ENCODE results near the gene ENTREP1.

ENTREP1 gene

DNA sequence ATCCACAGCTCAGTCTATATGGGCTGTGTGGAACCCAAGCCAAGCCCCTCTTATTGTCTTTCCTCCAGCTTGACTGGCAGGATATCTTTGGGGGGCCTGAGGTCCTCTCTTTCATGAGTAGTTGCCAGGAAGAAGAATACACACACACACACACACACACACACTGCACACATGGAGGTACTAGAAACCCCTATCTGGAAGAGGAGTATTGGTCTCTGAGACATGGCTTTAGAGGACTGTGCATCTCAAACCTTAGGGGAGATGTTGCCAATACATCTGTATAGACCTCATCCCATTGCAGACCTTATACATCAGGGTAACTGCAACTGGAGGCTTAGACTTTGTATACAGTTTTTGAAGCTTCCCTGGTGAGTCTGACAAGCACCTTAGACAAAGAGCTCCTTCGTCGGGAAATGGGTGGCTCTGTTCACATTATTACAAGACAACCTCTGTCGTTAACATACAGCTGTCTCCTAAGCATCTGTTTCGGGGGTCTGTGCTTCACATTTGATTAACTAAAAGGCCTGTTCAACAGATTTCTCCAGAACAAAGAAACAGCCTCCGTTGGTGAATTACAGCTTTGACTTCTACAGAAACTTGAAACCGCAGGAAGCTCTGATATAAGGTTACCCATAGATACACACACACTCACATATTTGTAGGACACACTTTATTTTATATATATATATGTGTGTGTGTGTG lies 5.5 kb upstream of the ENTREP1 start:
- Histone ChIP-seq H3K27me3 (ENCODE audit: insufficient read depth, poor library complexity, severe bottlenecking) (peaks cover 17% of the 10 kb centered on the region), H3K4me3 (replicated peaks; ENCODE audit: insufficient read depth, low read length) (no peak overlapping the region), H3K27ac (replicated peaks) (no peak overlapping the region)
- no peak for TF ChIP-seq POLR2AphosphoS5 (IDR thresholded peaks at IDR 0.05; ENCODE audit: low read depth)
- TF ChIP-seq, protein P1, sequence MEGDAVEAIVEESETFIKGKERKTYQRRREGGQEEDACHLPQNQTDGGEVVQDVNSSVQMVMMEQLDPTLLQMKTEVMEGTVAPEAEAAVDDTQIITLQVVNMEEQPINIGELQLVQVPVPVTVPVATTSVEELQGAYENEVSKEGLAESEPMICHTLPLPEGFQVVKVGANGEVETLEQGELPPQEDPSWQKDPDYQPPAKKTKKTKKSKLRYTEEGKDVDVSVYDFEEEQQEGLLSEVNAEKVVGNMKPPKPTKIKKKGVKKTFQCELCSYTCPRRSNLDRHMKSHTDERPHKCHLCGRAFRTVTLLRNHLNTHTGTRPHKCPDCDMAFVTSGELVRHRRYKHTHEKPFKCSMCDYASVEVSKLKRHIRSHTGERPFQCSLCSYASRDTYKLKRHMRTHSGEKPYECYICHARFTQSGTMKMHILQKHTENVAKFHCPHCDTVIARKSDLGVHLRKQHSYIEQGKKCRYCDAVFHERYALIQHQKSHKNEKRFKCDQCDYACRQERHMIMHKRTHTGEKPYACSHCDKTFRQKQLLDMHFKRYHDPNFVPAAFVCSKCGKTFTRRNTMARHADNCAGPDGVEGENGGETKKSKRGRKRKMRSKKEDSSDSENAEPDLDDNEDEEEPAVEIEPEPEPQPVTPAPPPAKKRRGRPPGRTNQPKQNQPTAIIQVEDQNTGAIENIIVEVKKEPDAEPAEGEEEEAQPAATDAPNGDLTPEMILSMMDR (IDR thresholded peaks at IDR 0.05; ENCODE audit: insufficient read depth, low read length), result no peak
- TF ChIP-seq GABPA (IDR thresholded peaks at IDR 0.05; ENCODE audit: low read depth), result no peak
- no peak for TF ChIP-seq SPI1 (IDR thresholded peaks at IDR 0.05; ENCODE audit: borderline replicate concordance, low read depth)
- TF ChIP-seq, protein P2, sequence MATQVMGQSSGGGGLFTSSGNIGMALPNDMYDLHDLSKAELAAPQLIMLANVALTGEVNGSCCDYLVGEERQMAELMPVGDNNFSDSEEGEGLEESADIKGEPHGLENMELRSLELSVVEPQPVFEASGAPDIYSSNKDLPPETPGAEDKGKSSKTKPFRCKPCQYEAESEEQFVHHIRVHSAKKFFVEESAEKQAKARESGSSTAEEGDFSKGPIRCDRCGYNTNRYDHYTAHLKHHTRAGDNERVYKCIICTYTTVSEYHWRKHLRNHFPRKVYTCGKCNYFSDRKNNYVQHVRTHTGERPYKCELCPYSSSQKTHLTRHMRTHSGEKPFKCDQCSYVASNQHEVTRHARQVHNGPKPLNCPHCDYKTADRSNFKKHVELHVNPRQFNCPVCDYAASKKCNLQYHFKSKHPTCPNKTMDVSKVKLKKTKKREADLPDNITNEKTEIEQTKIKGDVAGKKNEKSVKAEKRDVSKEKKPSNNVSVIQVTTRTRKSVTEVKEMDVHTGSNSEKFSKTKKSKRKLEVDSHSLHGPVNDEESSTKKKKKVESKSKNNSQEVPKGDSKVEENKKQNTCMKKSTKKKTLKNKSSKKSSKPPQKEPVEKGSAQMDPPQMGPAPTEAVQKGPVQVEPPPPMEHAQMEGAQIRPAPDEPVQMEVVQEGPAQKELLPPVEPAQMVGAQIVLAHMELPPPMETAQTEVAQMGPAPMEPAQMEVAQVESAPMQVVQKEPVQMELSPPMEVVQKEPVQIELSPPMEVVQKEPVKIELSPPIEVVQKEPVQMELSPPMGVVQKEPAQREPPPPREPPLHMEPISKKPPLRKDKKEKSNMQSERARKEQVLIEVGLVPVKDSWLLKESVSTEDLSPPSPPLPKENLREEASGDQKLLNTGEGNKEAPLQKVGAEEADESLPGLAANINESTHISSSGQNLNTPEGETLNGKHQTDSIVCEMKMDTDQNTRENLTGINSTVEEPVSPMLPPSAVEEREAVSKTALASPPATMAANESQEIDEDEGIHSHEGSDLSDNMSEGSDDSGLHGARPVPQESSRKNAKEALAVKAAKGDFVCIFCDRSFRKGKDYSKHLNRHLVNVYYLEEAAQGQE (IDR thresholded peaks at IDR 0.05; ENCODE audit: insufficient replicate concordance, low read depth), result no peak
- DNase-seq (ENCODE audit: low read depth in 1 of 2, low spot score in 1 of 2), result no peak

- H3K27me3 ChIP-seq (ENCODE audit: insufficient read depth, poor library complexity, severe bottlenecking), result peaks cover 34% of the 10 kb centered on the region
- no peak overlapping the region for H3K27ac ChIP-seq (replicated peaks)
- no peak overlapping the region for H3K4me3 ChIP-seq (replicated peaks; ENCODE audit: insufficient read depth, low read length)
- no peak for DNase-seq (ENCODE audit: low read depth in 1 of 2, low spot score in 1 of 2)
- TF ChIP-seq, protein P1 (IDR thresholded peaks at IDR 0.05; ENCODE audit: insufficient read depth, low read length), result no peak
- TF ChIP-seq GABPA (IDR thresholded peaks at IDR 0.05; ENCODE audit: low read depth) (no peak), POLR2AphosphoS5 (IDR thresholded peaks at IDR 0.05; ENCODE audit: low read depth) (no peak), SPI1 (IDR thresholded peaks at IDR 0.05; ENCODE audit: borderline replicate concordance, low read depth) (no peak)
- TF ChIP-seq, protein P2 (IDR thresholded peaks at IDR 0.05; ENCODE audit: insufficient replicate concordance, low read depth), result no peak
These were observed 2.8 kb upstream of the ENTREP1 start for GRCh38 chr9:69322256-69322655.

DNA sequence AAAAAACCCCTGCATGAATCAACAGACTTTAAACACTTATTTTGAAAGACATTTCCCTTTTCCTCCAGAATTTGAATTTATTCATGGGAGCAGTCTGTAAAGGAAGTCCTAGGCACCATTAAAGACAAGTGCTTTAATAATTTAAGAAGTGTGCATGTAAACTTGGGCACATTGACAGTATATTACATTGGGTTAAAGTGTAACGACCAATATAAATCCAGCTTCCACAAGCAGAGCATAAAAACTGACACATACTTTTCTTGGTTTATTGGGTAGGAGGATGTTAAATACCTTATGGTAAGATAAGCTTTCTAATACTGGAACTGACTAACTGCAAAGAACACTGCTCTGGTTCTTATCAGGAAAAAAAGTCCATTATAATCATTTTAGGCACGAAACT lies 1.2 kb upstream of the ENTREP1 start:
- no peak for TF ChIP-seq SPI1 (IDR thresholded peaks at IDR 0.05; ENCODE audit: borderline replicate concordance, low read depth)
- TF ChIP-seq GABPA (IDR thresholded peaks at IDR 0.05; ENCODE audit: low read depth), result no peak
- TF ChIP-seq, protein P1 (IDR thresholded peaks at IDR 0.05; ENCODE audit: insufficient read depth, low read length), result no peak
- TF ChIP-seq, protein P2 (IDR thresholded peaks at IDR 0.05; ENCODE audit: insufficient replicate concordance, low read depth), result no peak
- TF ChIP-seq POLR2AphosphoS5 (IDR thresholded peaks at IDR 0.05; ENCODE audit: low read depth), result no peak
- H3K27ac ChIP-seq (replicated peaks), result no peak overlapping the region
- H3K27me3 ChIP-seq (ENCODE audit: insufficient read depth, poor library complexity, severe bottlenecking), result peaks cover 39% of the 10 kb centered on the region
- no peak for DNase-seq (ENCODE audit: low read depth in 1 of 2, low spot score in 1 of 2)
- H3K4me3 ChIP-seq (replicated peaks; ENCODE audit: insufficient read depth, low read length), result no peak overlapping the region

Measured in HL-60 (cell line).